ENCODE data around the gene AMDHD1.

GRCh38 chr12:95995238-95996031 is 52.3 kb downstream of the AMDHD1 start:
- no peak for TF ChIP-seq CTCF (conservative IDR thresholded peaks at IDR 0.05; ENCODE audit: low read depth, low read length)
- no peak for TF ChIP-seq EZH2phosphoT487 (IDR thresholded peaks at IDR 0.05; ENCODE audit: borderline replicate concordance, low read length)
